Naive thymus-derived CD8-positive, alpha-beta T cell (primary cell): ENCODE results near the gene SPRED3. TPM values are rescaled to one million over a fixed set of nuclear protein-coding genes. Genes with fewer than 3 reads are reported as not detected.
"Not testable (repeated sequence)": the region's sequence is repeated elsewhere in the genome, so short reads cannot be mapped to it uniquely, and the experiment has no call there.

ENCODE experiments used
- ATAC-seq, 2 donors: fragments of 150-1000 bp; cut with Tn5 transposase in 1 of 2; sonication (Bioruptor Pico), chemical (Tn5 transposase) in 1 of 2; 1 replicate in 1 of 2; 2 replicates in 1 of 2; pipeline ENCODE4 v1.10.0; 2021; ENCODE audit warnings: mild to moderate bottlenecking in 2 of 2, moderate library complexity in 2 of 2
- POLR2A ChIA-PET: fragments of 350-600 bp; sonication (Branson Sonifier 250); formaldehyde crosslinking; loops from one replicate; lab custom pipeline; 2021; ENCODE audit warnings: antibody characterized with exemption; lab: Charles Lee
- DNase-seq, 10 donors: peaks; one replicate each; pipeline versions ENCODE4 v3.0.0 to v3.0.0-alpha.2; 2020 to 2022
- H3K27ac Mint-ChIP-seq, 10 donors: one replicate each; pipeline ENCODE4 v1.8.0; 2020 to 2022; ENCODE audit warnings: mild to moderate bottlenecking in 10 of 10, mixed read lengths in 10 of 10, moderate library complexity in 4 of 10, inconsistent platforms in 1 of 10
- H3K27me3 Mint-ChIP-seq, 5 donors: one replicate each; pipeline ENCODE4 v1.8.0; 2021 to 2022; ENCODE audit warnings: mixed read lengths in 5 of 5
- H3K36me3 Mint-ChIP-seq, 3 donors: one replicate each; pipeline ENCODE4 v1.8.0; 2020 to 2022; ENCODE audit warnings: mixed read lengths in 3 of 3, mild to moderate bottlenecking in 2 of 3, inconsistent platforms in 1 of 3
- H3K4me1 Mint-ChIP-seq, 4 donors: one replicate each; pipeline ENCODE4 v1.8.0; 2021 to 2022; ENCODE audit warnings: mixed read lengths in 4 of 4
- H3K4me3 Mint-ChIP-seq, 10 donors: one replicate each; pipeline ENCODE4 v1.8.0; 2020 to 2022; ENCODE audit warnings: mild to moderate bottlenecking in 10 of 10, mixed read lengths in 10 of 10, moderate library complexity in 6 of 10, inconsistent platforms in 1 of 10
- H3K9me3 Mint-ChIP-seq, 9 donors: one replicate each; pipeline ENCODE4 v1.8.0; 2020 to 2022; ENCODE audit warnings: mixed read lengths in 9 of 9, mild to moderate bottlenecking in 3 of 9, inconsistent platforms in 1 of 9, moderate library complexity in 1 of 9
- polyA plus RNA-seq, 3 donors: library from polyadenylated mRNA; unstranded; fragments of 300-500 nt; fragmentation: Illumina TruSeq; gene quantifications; one replicate each; pipeline ENCODE4 v1.2.3, GENCODE V29; 2021
- total RNA-seq, 8 experiments: library from RNA in 2 of 8; stranded (reverse) in 2 of 8; gene quantifications; one replicate each; pipeline ENCODE4 v1.2.3 and lab custom pipeline; 2021 to 2026

Gene SPRED3
- total and polyA plus RNA-seq, 5 experiments from 2014 or later = 0.02 to 2.6 (median 0.97) TPM; not detected in 1

DNA sequence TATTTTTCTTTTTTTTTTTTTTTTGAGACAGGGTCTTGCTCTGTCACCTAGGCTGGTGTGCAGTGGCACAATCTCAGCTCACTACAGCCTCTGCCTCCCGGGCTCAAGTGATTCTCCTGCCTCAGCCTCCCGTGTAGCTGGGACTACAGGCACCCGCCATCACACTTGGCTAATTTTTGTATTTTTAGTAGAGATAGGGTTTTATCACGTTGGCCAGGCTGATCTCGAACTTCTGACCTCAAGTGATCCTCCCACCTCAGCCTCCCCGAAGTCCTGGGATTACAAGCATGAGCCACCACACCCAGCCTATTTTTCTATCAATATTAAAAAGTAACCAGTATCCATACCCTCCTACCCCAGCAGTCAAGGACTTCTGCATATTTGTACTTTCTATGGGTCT lies 21.9 kb downstream of the SPRED3 start:
- H3K27me3 Mint-ChIP-seq, DNase-seq, H3K9me3 Mint-ChIP-seq, H3K4me1 Mint-ChIP-seq, ATAC-seq, H3K4me3 Mint-ChIP-seq: not testable (repeated sequence)
- POLR2A ChIA-PET = interaction anchor here (0.6 kb wide), 1 partner anchor 504 kb away, joined by 4 read pairs; the partner anchor contains the start of gene WDR87
- Mint-ChIP-seq H3K27ac (peak overlapping the region in 1 of 10 donors; percentile 46), H3K36me3 (peaks cover 0 to 19% (median 0%) of the 10 kb centered on the region in 3 donors)

DNA sequence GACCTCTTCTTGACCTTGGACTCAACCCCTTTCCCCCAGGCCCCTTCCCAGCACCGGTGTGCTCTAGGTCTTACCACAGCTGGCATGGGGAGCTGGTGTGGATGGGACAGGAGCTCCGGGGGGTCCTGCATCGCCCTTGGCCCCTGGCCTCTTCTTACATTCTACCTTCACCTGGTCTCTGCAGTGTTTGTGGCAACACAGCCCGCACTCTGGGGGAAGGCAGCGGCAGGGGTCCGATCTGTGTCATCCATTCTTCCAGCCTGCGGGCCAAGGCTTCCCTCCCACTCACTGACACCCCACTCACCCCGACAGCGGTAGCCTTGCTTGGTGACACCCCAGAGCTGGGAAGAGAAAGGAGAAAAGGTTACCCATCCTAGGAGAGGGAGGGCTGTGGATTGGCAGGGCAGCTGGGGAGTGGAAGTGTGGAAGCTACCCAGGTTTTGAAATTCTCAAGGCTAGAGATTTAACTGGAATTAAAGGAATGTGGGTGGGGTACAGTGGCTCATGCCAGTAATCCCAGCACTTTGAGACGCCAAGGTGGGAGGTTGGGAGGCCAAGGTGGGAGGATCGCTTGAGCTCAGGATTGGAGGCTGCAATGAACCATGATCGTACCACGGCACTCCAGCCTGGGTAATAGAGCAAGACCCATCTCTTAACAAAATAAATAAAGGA lies 22.7 kb downstream of the SPRED3 start:
- Mint-ChIP-seq H3K27ac (peak overlapping the region in 1 of 10 donors; percentile 11), H3K4me3 (no peak overlapping the region), H3K4me1 (peaks cover 0 to 5% (median 0%) of the 10 kb centered on the region in 4 donors), H3K9me3 (no peaks in the 10 kb centered on the region), H3K36me3 (peaks cover 0 to 16% (median 0%) of the 10 kb centered on the region in 3 donors), H3K27me3 (no peaks in the 10 kb centered on the region)
- ATAC-seq (no peak), DNase-seq (no peak)
- POLR2A ChIA-PET = no interaction called here

DNA sequence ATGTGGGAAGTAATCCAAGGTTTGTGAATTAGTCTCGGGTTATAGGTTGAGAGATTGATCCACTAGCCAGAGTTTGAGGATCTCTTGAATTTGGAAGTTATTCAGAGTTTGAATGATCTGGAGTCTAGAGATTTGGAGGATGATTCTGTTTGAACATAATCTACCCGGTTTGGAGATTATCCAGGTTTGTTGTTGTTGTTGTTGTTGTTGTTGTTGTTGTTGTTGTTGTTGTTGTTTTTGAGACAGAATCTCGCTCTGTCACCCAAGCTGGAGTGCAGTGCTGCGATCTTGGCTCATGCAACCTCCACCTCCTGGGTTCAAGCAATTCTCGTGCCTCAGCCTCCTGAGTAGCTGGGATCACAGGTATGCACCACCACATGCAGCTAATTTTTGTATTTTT lies 23.4 kb downstream of the SPRED3 start:
- H3K27ac Mint-ChIP-seq = peak overlapping the region in 1 of 10 donors; percentile 10
- H3K4me1 Mint-ChIP-seq, POLR2A ChIA-PET, H3K27me3 Mint-ChIP-seq, H3K9me3 Mint-ChIP-seq, ATAC-seq, DNase-seq, H3K4me3 Mint-ChIP-seq: not testable (repeated sequence)
- peaks cover 0 to 12% (median 0%) of the 10 kb centered on the region in 3 donors for H3K36me3 Mint-ChIP-seq

DNA sequence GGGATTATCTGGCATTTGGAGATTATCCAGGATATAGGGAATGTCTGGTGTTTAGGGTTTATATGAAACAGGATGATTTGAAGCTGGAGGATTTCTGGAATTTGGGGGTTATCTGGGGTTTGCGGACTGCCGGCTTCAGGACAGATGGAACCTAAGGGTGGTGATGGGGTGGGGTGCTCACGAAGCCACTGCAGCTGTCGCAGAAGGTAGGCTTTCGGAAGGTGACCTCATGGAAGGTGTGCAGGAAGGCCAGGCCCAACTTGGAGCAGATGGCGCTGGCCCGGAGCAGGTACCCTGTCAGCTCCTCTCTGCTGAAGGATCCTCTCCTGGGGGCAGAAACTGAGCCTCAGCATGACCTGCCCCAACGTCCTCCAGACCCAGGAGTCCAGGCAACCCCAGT lies 24.0 kb downstream of the SPRED3 start:
- no peaks in the 10 kb centered on the region for H3K9me3 Mint-ChIP-seq
- ATAC-seq = no peak
- H3K27ac Mint-ChIP-seq = no peak overlapping the region
- H3K27me3 Mint-ChIP-seq = no peaks in the 10 kb centered on the region
- H3K4me3 Mint-ChIP-seq = no peak overlapping the region
- peaks cover 6 to 11% (median 8%) of the 10 kb centered on the region in 4 donors for H3K4me1 Mint-ChIP-seq
- POLR2A ChIA-PET = no interaction called here
- peaks cover 0 to 7% (median 0%) of the 10 kb centered on the region in 3 donors for H3K36me3 Mint-ChIP-seq
- no peak for DNase-seq

DNA sequence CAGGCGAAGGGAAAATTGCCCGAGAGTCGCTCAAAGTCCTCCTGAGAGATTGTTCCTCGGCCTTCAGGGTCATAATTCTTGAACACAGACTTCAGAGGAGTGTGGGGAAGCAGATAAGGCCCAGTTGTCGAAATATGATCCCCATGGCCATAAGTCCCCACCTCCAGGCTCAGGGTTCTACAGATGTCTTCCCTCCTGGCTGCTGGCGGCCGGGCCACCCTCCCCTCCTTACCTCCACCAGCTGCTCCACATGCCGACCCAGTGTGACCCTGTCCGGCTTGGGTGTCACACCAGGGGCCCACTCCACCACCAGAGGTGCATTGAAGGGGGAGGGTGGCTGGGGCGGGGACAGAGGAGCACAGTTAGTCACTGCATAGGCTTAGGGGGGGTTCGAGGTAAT lies 24.5 kb downstream of the SPRED3 start:
- POLR2A ChIA-PET = interaction anchor here (0.5 kb wide), 1 partner anchor 101 kb away, joined by 3 read pairs; no protein-coding TSS in a partner anchor
- peaks cover 0 to 4% (median 0%) of the 10 kb centered on the region in 3 donors for H3K36me3 Mint-ChIP-seq

DNA sequence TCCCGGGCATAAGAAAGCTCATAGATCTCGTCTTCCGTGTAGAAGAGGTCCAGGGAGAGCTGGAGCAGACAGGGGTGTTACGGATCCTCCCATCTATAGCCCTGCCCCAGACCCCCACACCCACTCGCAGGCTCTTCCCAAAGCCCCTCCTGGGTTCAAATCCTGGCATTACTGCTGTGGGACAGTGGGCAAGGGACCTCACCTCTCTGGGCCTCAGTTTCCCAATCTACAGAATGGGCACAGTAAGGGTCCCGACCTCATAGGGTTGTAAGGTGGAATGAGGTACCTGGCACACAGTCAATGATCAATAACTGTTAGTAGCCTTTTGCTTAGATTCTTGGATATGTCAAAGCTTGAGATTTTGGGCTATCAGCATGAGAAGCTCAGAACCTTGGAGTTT lies 24.9 kb downstream of the SPRED3 start:
- H3K9me3 Mint-ChIP-seq = no peaks in the 10 kb centered on the region
- H3K4me3 Mint-ChIP-seq = no peak overlapping the region

More for the DNA sequence above, 24.5 kb downstream of the SPRED3 start:
- no peak for ATAC-seq
- Mint-ChIP-seq H3K27ac (no peak overlapping the region), H3K4me3 (no peak overlapping the region), H3K27me3 (no peaks in the 10 kb centered on the region), H3K4me1 (peaks cover 11 to 16% (median 13%) of the 10 kb centered on the region in 4 donors), H3K9me3 (no peaks in the 10 kb centered on the region)
- DNase-seq = no peak

DNA sequence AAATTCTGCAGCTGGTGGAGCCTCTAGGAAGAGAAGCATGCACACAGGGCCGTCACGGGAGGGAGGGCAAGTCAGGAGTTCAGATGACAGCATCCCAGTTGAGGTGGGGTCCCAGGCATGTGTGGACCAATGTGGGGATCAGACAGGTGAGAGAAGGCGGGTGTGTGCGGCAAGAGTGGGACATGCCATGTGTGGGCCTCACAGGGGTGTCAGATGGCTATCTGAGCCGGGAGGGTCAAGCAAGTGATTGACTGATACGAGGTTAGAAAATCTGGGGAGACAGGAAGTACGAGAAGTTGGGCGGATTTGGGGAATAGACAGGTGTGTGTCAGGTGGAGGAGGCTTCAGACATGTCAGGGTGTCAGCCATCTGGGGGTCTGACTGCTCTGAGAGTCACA lies 28.6 kb downstream of the SPRED3 start:
- Mint-ChIP-seq H3K27me3 (peaks cover 0 to 3% (median 0%) of the 10 kb centered on the region in 5 donors), H3K27ac (peak overlapping the region in 8 of 10 donors; percentile 63 to 91 (median 78)), H3K36me3 (no peaks in the 10 kb centered on the region), H3K4me3 (peak overlapping the region; percentile 77 to 88 (median 84)), H3K9me3 (no peaks in the 10 kb centered on the region), H3K4me1 (peaks cover 12 to 24% (median 16%) of the 10 kb centered on the region in 4 donors)
- DNase-seq (no peak), ATAC-seq (no peak)
- POLR2A ChIA-PET = interaction anchor here (1.4 to 1.5 kb wide), 2 partner anchors 9 to 15 kb away, joined by 3 to 4 read pairs; partner anchors contain the start of genes FAM98C and RASGRP4

More for the DNA sequence above, 24.9 kb downstream of the SPRED3 start:
- ATAC-seq (no peak), DNase-seq (no peak)
- H3K36me3 Mint-ChIP-seq = peaks cover 0 to 3% (median 0%) of the 10 kb centered on the region in 3 donors
- peaks cover 15 to 18% (median 16%) of the 10 kb centered on the region in 4 donors for H3K4me1 Mint-ChIP-seq
- POLR2A ChIA-PET = interaction anchor here (0.5 to 0.9 kb wide), 3 partner anchors 11 to 100 kb away, joined by 3 read pairs; partner anchors contain the start of gene FAM98C
- H3K27ac Mint-ChIP-seq = no peak overlapping the region
- no peaks in the 10 kb centered on the region for H3K27me3 Mint-ChIP-seq

DNA sequence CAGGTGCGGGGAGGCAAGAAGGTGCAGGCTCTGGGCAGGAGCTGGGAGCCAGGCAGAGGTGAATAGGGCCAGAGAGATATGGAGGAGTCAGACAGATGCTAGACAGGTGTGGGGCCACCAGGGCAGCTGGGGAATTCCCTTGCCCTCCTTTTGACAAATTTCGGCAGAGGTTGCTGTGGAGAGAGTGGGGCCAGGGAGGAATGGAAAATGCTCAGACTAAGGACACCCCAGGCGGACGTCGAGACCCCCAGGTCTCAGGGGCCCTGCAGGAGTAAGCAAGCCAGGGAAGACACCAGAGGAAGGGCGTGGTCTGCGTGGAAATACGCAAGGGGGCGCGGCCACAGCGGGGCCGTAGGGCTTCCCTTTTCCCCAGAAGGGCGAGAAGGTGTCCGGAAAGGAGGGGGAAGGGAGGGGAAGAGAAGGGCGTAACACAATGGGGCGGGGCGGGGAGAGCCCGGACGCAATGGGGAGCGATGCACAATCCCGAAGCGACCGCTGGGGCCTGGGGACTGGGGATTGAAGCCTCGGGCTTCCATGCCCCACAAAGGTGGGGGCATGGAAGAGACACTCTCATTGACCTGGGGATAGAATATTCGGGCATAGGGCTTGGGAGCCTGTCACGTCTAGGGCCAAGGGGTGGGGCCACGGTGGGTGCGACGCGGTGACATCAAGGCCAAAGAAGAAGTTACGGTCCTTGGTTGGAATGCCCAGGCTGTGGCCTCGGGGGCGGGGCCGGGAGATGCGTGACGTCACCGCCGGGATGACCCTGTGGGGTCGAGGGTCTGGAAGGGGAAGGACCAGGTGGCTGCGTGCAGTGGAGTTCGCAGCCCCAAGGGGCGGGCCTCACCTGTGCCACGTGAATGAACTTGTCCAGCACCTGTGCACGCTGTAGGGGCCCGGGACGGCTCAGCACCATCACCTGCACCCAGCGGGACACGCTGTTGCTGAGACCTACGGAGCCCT lies 29.3 kb downstream of the SPRED3 start:
- POLR2A ChIA-PET = interaction anchor here (1.4 to 1.5 kb wide), 2 partner anchors 8 to 15 kb away, joined by 3 to 4 read pairs; partner anchors contain the start of genes FAM98C and RASGRP4
- no peaks in the 10 kb centered on the region for H3K36me3 Mint-ChIP-seq
- no peaks in the 10 kb centered on the region for H3K9me3 Mint-ChIP-seq
- ATAC-seq (peak; percentile 75 to 79), DNase-seq (peak in 8 of 10 donors; percentile 14 to 35 (median 27))
- H3K27me3 Mint-ChIP-seq = peaks cover 0 to 3% (median 0%) of the 10 kb centered on the region in 5 donors
- peaks cover 12 to 24% (median 16%) of the 10 kb centered on the region in 4 donors for H3K4me1 Mint-ChIP-seq
- peak overlapping the region; percentile 77 to 88 (median 84) for H3K4me3 Mint-ChIP-seq
- H3K27ac Mint-ChIP-seq = peak overlapping the region; percentile 25 to 91 (median 76)

DNA sequence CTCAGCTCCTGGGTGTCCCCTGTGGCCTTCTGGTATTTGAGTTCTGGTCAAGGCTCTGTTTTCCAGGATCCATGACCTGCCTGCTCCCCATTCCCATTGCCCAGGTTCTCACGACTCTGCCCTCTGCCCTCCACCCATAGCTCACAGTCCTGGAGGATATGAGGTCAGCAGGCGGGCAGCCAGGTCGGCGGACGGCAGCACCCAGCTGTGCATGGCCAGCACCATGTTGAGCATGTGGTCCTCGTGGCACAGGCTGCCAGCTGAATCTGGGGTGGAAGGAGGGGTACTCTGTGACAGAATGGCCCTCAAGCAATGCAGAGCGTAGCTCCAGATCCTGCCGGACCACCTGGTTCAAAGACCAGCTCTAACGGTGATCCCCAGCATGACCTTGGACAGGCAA lies 32.4 kb downstream of the SPRED3 start:
- DNase-seq (no peak), ATAC-seq (no peak)
- Mint-ChIP-seq H3K4me1 (peaks cover 12 to 28% (median 22%) of the 10 kb centered on the region in 4 donors), H3K27ac (no peak overlapping the region), H3K27me3 (peaks cover 0 to 6% (median 2%) of the 10 kb centered on the region in 5 donors), H3K36me3 (no peaks in the 10 kb centered on the region), H3K4me3 (no peak overlapping the region), H3K9me3 (no peaks in the 10 kb centered on the region)
- POLR2A ChIA-PET = no interaction called here

DNA sequence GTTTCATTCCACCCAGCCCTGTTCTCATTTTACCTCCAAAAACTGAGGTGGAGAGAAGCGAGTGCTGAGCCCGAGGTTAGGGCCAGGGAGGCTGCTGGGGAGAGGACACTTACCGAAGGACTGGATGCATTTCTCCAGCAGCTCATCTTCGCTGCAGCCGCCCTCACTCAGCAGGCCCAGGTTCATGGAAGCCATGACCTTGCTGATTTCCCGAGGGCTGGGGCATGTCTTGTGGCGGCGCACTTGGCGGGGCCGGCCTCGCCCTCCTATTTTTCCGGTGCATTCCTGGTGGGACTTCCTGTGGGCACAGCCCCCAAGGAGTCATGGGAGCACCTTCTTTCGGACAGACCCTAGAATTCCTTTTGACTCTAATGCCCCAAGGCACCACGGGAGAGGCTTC lies 33.4 kb downstream of the SPRED3 start:
- Mint-ChIP-seq H3K4me3 (no peak overlapping the region), H3K4me1 (peaks cover 14 to 31% (median 27%) of the 10 kb centered on the region in 4 donors), H3K9me3 (no peaks in the 10 kb centered on the region), H3K27me3 (peaks cover 0 to 8% (median 3%) of the 10 kb centered on the region in 5 donors), H3K27ac (no peak overlapping the region), H3K36me3 (no peaks in the 10 kb centered on the region)
- DNase-seq (no peak), ATAC-seq (no peak)
- POLR2A ChIA-PET = no interaction called here

DNA sequence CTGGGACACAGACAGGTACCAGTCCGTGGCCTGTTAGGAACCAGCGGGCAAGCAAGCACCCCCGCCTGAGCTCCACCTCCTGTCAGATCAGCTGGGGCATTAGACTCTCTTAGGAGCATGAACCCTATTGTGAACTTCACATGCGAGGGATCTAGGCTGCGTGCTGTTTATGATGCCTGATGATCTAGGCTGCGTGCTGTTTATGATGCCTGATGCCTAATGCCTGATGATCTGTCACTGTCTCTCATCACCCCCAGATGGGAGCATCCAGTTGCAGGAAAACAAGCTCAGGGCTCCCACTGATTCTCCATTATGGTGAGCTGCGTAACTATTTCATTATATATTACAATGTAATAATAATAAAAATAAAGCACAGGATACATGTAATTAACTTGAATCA lies 33.9 kb downstream of the SPRED3 start:
- no peak overlapping the region for H3K4me3 Mint-ChIP-seq
- ATAC-seq = no peak
- no peaks in the 10 kb centered on the region for H3K9me3 Mint-ChIP-seq
- peaks cover 8 to 25% (median 22%) of the 10 kb centered on the region in 4 donors for H3K4me1 Mint-ChIP-seq
- H3K27ac Mint-ChIP-seq = no peak overlapping the region
- no peaks in the 10 kb centered on the region for H3K36me3 Mint-ChIP-seq
- POLR2A ChIA-PET = no interaction called here
- peaks cover 0 to 9% (median 3%) of the 10 kb centered on the region in 5 donors for H3K27me3 Mint-ChIP-seq
- no peak for DNase-seq

DNA sequence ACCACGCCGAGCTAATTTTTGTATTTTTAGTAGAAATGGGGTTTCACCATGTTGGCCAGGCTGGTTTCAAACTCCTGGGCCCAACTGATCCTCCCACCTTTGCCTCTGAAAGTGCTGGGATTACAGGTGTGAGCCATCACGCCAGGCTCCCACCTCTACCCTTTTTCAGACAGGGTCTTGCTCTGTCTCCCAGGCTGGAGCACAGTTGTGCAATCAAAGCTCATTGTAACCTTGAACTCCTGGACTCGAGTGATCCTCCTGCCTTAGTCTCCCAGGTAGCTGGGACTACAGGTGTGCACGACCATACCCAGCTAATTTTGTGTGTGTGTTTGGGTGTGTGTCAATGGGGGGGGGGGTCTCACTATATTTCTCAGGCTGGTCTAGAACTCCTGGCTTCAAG lies 35.8 kb downstream of the SPRED3 start:
- no peak for DNase-seq
- H3K9me3 Mint-ChIP-seq = no peaks in the 10 kb centered on the region
- no peak for ATAC-seq
- H3K4me1 Mint-ChIP-seq = peaks cover 1 to 16% (median 8%) of the 10 kb centered on the region in 4 donors
- no peaks in the 10 kb centered on the region for H3K36me3 Mint-ChIP-seq
- H3K4me3 Mint-ChIP-seq = no peak overlapping the region
- POLR2A ChIA-PET = interaction anchor here (0.6 to 0.7 kb wide), 2 partner anchors 81 to 902 kb away, joined by 3 to 4 read pairs; no protein-coding TSS in a partner anchor
- peaks cover 0 to 19% (median 3%) of the 10 kb centered on the region in 5 donors for H3K27me3 Mint-ChIP-seq
- H3K27ac Mint-ChIP-seq = no peak overlapping the region
